SK-N-SH treated with all-trans-retinoic acid at 6 μM for 48 hours (cell line): Measurements from ENCODE around the gene VAV1.

Experiments
- ATAC-seq: fragments of 200-7000 bp; cut with Tn5 transposase; 3 replicates; pipeline ENCODE4 v1.9.1; 2020; ENCODE audit warnings: mild to moderate bottlenecking, moderate library complexity
- ARNTL ChIP-seq: fragments of 450-650 bp; formaldehyde crosslinking; IDR thresholded peaks from 2 replicates; pipeline ENCODE4 v1.5.0; 2020; ENCODE audit warnings: low read depth, mild to moderate bottlenecking, moderate library complexity, borderline replicate concordance
- BACH2 ChIP-seq: fragments of 250-450 bp; sonication (Bioruptor Pico); IDR thresholded peaks from 2 replicates; pipeline ENCODE4 v1.9.0; 2021; ENCODE audit warnings: mild to moderate bottlenecking, borderline replicate concordance
- CSDC2 ChIP-seq: fragments of 250-450 bp; sonication (Bioruptor Pico); IDR thresholded peaks from 2 replicates; pipeline ENCODE4 v1.5.0; 2020; ENCODE audit warnings: mild to moderate bottlenecking, moderate library complexity
- CSRNP3 ChIP-seq: fragments of 250-450 bp; sonication (Bioruptor Pico); IDR thresholded peaks from 2 replicates; pipeline ENCODE4 v1.5.1; 2021; ENCODE audit warnings: mild to moderate bottlenecking, moderate library complexity
- ESRRG ChIP-seq: fragments of 250-450 bp; sonication (Bioruptor Pico); IDR thresholded peaks from 2 replicates; pipeline ENCODE4 v1.6.1; 2021; ENCODE audit warnings: mild to moderate bottlenecking
- GLIS3 ChIP-seq: fragments of 250-450 bp; sonication (Bioruptor Pico); IDR thresholded peaks from 2 replicates; pipeline ENCODE4 v1.5.0; 2020; ENCODE audit warnings: mild to moderate bottlenecking, moderate library complexity
- OSR1 ChIP-seq: fragments of 250-450 bp; sonication (Bioruptor Pico); IDR thresholded peaks from 2 replicates; pipeline ENCODE4 v1.8.0; 2022; ENCODE audit warnings: moderate library complexity, mild to moderate bottlenecking, inconsistent platforms
- PATZ1 ChIP-seq: fragments of 250-450 bp; sonication (Bioruptor Pico); IDR thresholded peaks from 2 replicates; pipeline ENCODE4 v1.8.0; 2020; ENCODE audit warnings: mild to moderate bottlenecking, moderate library complexity, borderline replicate concordance
- POU6F1 ChIP-seq: fragments of 250-450 bp; sonication (Bioruptor Pico); IDR thresholded peaks from 2 replicates; pipeline ENCODE4 v1.8.0; 2021; ENCODE audit warnings: low read depth, mild to moderate bottlenecking, moderate library complexity, borderline replicate concordance
- PPARA ChIP-seq: fragments of 250-450 bp; sonication (Bioruptor Pico); IDR thresholded peaks from 2 replicates; pipeline ENCODE4 v1.5.0; 2020; ENCODE audit warnings: mild to moderate bottlenecking, borderline replicate concordance
- RARB ChIP-seq: fragments of 250-450 bp; sonication (Bioruptor Pico); IDR thresholded peaks from 2 replicates; pipeline ENCODE4 v1.8.0; 2021; ENCODE audit warnings: mild to moderate bottlenecking, moderate library complexity
- SNAI2 ChIP-seq: fragments of 250-450 bp; sonication (Bioruptor Pico); IDR thresholded peaks from 2 replicates; pipeline ENCODE4 v1.5.0; 2020; ENCODE audit warnings: mild to moderate bottlenecking, moderate library complexity
- TCF4 ChIP-seq: fragments of 250-450 bp; sonication (Bioruptor Pico); IDR thresholded peaks from 2 replicates; pipeline ENCODE4 v1.8.0; 2021; ENCODE audit warnings: mild to moderate bottlenecking, moderate library complexity, borderline replicate concordance
- TOX ChIP-seq: fragments of 250-450 bp; sonication (Bioruptor Pico); IDR thresholded peaks from 2 replicates; pipeline ENCODE4 v1.8.0; 2021; ENCODE audit warnings: mild to moderate bottlenecking, moderate library complexity, borderline replicate concordance
- ZC3H10 ChIP-seq: fragments of 250-450 bp; sonication (Bioruptor Pico); IDR thresholded peaks from 2 replicates; pipeline ENCODE4 v1.5.1; 2021; ENCODE audit warnings: mild to moderate bottlenecking, moderate library complexity
- ZFP3 ChIP-seq: fragments of 250-450 bp; sonication (Bioruptor Pico); IDR thresholded peaks from 2 replicates; pipeline ENCODE4 v1.5.0; 2020; ENCODE audit warnings: mild to moderate bottlenecking, moderate library complexity
- ZFP30 ChIP-seq: fragments of 450-650 bp; formaldehyde crosslinking; IDR thresholded peaks from 2 replicates; pipeline ENCODE4 v1.5.0; 2022; ENCODE audit warnings: mild to moderate bottlenecking, moderate library complexity
- ZNF565 ChIP-seq: fragments of 450-650 bp; formaldehyde crosslinking; conservative IDR thresholded peaks from 2 replicates; pipeline ENCODE4 v1.5.0; 2020; ENCODE audit warnings: low read depth, mild to moderate bottlenecking, moderate library complexity
- ZNF70 ChIP-seq: fragments of 450-650 bp; formaldehyde crosslinking; IDR thresholded peaks from 2 replicates; pipeline ENCODE4 v1.5.0; 2020; ENCODE audit warnings: mild to moderate bottlenecking, moderate library complexity
- ZNF8 ChIP-seq: fragments of 450-650 bp; formaldehyde crosslinking; IDR thresholded peaks from 2 replicates; pipeline ENCODE4 v1.5.0; 2020; ENCODE audit warnings: mild to moderate bottlenecking, moderate library complexity

The VAV1 gene

GRCh38 chr19:6876748-6877147 lies 104.2 kb downstream of the VAV1 start:
- no peak for ATAC-seq
- no peak for TF ChIP-seq TOX (CRISPR knock-in tag)
- no peak for TF ChIP-seq GLIS3
- TF ChIP-seq CSDC2 (CRISPR knock-in tag) = no peak
- no peak for TF ChIP-seq ZNF565 (CRISPR knock-in tag)
- TF ChIP-seq BACH2 (CRISPR knock-in tag) = no peak
- no peak for TF ChIP-seq RARB (CRISPR knock-in tag)
- no peak for TF ChIP-seq CSRNP3 (CRISPR knock-in tag)
- no peak for TF ChIP-seq TCF4 (CRISPR knock-in tag)
- TF ChIP-seq ESRRG (CRISPR knock-in tag) = no peak
- TF ChIP-seq ZFP3 (CRISPR knock-in tag) = no peak
- no peak for TF ChIP-seq ZC3H10 (CRISPR knock-in tag)
- TF ChIP-seq POU6F1 (CRISPR knock-in tag) = no peak
- TF ChIP-seq OSR1 (CRISPR knock-in tag) = no peak
- TF ChIP-seq, all 23 proteins: peak for 0

GRCh38 chr19:6877766-6878165 lies 105.3 kb downstream of the VAV1 start:
- no peak for TF ChIP-seq SNAI2 (CRISPR knock-in tag)
- no peak for TF ChIP-seq PATZ1
- TF ChIP-seq OSR1 (CRISPR knock-in tag) = no peak
- TF ChIP-seq ZC3H10 (CRISPR knock-in tag) = no peak
- no peak for TF ChIP-seq BACH2 (CRISPR knock-in tag)
- TF ChIP-seq TCF4 (CRISPR knock-in tag) = no peak
- no peak for TF ChIP-seq ZNF8
- no peak for TF ChIP-seq ZFP3 (CRISPR knock-in tag)
- TF ChIP-seq POU6F1 (CRISPR knock-in tag) = no peak
- TF ChIP-seq CSDC2 (CRISPR knock-in tag) = no peak
- TF ChIP-seq ARNTL (CRISPR knock-in tag) = no peak
- no peak for TF ChIP-seq CSRNP3 (CRISPR knock-in tag)
- no peak for TF ChIP-seq ZFP30
- no peak for TF ChIP-seq PPARA
- TF ChIP-seq ZNF70 (CRISPR knock-in tag) = no peak
- no peak for ATAC-seq

- no peak for TF ChIP-seq ZFP30
- no peak for TF ChIP-seq CSRNP3 (CRISPR knock-in tag)
- TF ChIP-seq GLIS3 = no peak
- TF ChIP-seq POU6F1 (CRISPR knock-in tag) = no peak
- no peak for ATAC-seq
These were observed 113.9 kb downstream of the VAV1 start for GRCh38 chr19:6886277-6886897.
